GM12878 (cell line): ENCODE results near the gene BLCAP.

ENCODE experiments used
- BACH1 ChIP-seq: fragments of 450-650 bp; IDR thresholded peaks from 2 replicates; pipeline ENCODE4 v1.6.1; 2017; ENCODE audit warnings: mild to moderate bottlenecking, borderline replicate concordance
- CREB1 ChIP-seq: IDR thresholded peaks from 2 replicates; pipeline ENCODE4 v1.6.1; 2012; ENCODE audit warnings: low read depth, mild to moderate bottlenecking, inconsistent platforms
- EP300 ChIP-seq, 2 experiments: fragments of 150-350 bp in 1 of 2; IDR thresholded peaks; 2 replicates each; pipeline ENCODE4 v1.6.1; 2011 to 2012; ENCODE audit warnings: low read depth in 2 of 2, low read length in 2 of 2, borderline replicate concordance in 1 of 2, improper control_type of control experiment in 1 of 2, inconsistent platforms in 1 of 2; ENCODE audit not compliant: control insufficient read depth in 1 of 2
- IRF3 ChIP-seq: fragments of 450-650 bp; IDR thresholded peaks from 2 replicates; pipeline ENCODE4 v1.6.1; 2014; ENCODE audit warnings: mild to moderate bottlenecking
- MEF2A ChIP-seq: IDR thresholded peaks from 2 replicates; pipeline ENCODE4 v1.6.1; 2011; ENCODE audit warnings: low read depth, mild to moderate bottlenecking, low read length, moderate library complexity; ENCODE audit not compliant: insufficient read depth
- MTA2 ChIP-seq: fragments of 450-650 bp; IDR thresholded peaks from 2 replicates; pipeline ENCODE4 v1.6.1; 2016; ENCODE audit warnings: low read depth, mild to moderate bottlenecking, moderate library complexity
- MYC ChIP-seq: IDR thresholded peaks from 2 replicates; pipeline ENCODE4 v1.6.1; 2011; ENCODE audit warnings: mild to moderate bottlenecking, low read length, moderate library complexity, inconsistent platforms; ENCODE audit not compliant: insufficient read depth, insufficient replicate concordance, insufficient read length, severe bottlenecking
- POLR2AphosphoS2 ChIP-seq: IDR thresholded peaks from 2 replicates; pipeline ENCODE4 v1.6.1; 2011; ENCODE audit warnings: low read depth, mild to moderate bottlenecking, low read length, improper control_type of control experiment, moderate library complexity
- RAD51 ChIP-seq: fragments of 450-650 bp; IDR thresholded peaks from 2 replicates; pipeline ENCODE4 v1.6.1; 2016; ENCODE audit warnings: moderate library complexity, mild to moderate bottlenecking, inconsistent platforms
- SPI1 ChIP-seq: IDR thresholded peaks from 2 replicates; pipeline ENCODE4 v1.6.1; 2011; ENCODE audit warnings: low read depth, mild to moderate bottlenecking, low read length, moderate library complexity, borderline replicate concordance; ENCODE audit not compliant: insufficient read depth
- TARDBP ChIP-seq: IDR thresholded peaks from 2 replicates; pipeline ENCODE4 v1.6.1; 2016; ENCODE audit warnings: borderline replicate concordance
- TF ChIP-seq, protein P1 (sequence below), 3 experiments: IDR thresholded peaks in 2 of 3; conservative IDR thresholded peaks in 1 of 3; 2 replicates each; pipeline ENCODE4 v1.5.1; 2011; ENCODE audit warnings: low read depth in 3 of 3, low read length in 3 of 3, mild to moderate bottlenecking in 3 of 3, control low read depth in 2 of 3, moderate library complexity in 2 of 3, inconsistent platforms in 1 of 3, mixed read lengths in 1 of 3; ENCODE audit not compliant: control insufficient read depth in 2 of 3, insufficient read depth in 1 of 3; ENCODE audit errors: extremely low read depth in 1 of 3

- TF ChIP-seq MTA2 = no peak
- no peak for TF ChIP-seq EP300 (IDR thresholded peaks at IDR 0.05; ENCODE audit: borderline replicate concordance in 1 of 2, control insufficient read depth in 1 of 2, low read depth in 2 of 2, low read length in 2 of 2)
- TF ChIP-seq IRF3 = no peak
- no peak for TF ChIP-seq BACH1
- TF ChIP-seq CREB1 = no peak
- TF ChIP-seq POLR2AphosphoS2 = no peak
- TF ChIP-seq, protein P1, sequence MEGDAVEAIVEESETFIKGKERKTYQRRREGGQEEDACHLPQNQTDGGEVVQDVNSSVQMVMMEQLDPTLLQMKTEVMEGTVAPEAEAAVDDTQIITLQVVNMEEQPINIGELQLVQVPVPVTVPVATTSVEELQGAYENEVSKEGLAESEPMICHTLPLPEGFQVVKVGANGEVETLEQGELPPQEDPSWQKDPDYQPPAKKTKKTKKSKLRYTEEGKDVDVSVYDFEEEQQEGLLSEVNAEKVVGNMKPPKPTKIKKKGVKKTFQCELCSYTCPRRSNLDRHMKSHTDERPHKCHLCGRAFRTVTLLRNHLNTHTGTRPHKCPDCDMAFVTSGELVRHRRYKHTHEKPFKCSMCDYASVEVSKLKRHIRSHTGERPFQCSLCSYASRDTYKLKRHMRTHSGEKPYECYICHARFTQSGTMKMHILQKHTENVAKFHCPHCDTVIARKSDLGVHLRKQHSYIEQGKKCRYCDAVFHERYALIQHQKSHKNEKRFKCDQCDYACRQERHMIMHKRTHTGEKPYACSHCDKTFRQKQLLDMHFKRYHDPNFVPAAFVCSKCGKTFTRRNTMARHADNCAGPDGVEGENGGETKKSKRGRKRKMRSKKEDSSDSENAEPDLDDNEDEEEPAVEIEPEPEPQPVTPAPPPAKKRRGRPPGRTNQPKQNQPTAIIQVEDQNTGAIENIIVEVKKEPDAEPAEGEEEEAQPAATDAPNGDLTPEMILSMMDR (IDR thresholded peaks at IDR 0.05 in 2 of 3, conservative IDR thresholded peaks at IDR 0.05 in 1 of 3; ENCODE audit: control insufficient read depth in 2 of 3, extremely low read depth in 1 of 3, insufficient read depth in 1 of 3, low read depth in 3 of 3, low read length in 3 of 3) = no peak
- TF ChIP-seq SPI1 = no peak
- no peak for TF ChIP-seq MYC
- no peak for TF ChIP-seq RAD51
- TF ChIP-seq MEF2A = no peak
- TF ChIP-seq TARDBP = no peak
Observed at GRCh38 chr20:37484331-37484730, 43.3 kb downstream of the BLCAP start.
